ENCODE measurements around the gene KAT8. TPM values are rescaled to one million over a fixed set of nuclear protein-coding genes. Genes with fewer than 3 reads are reported as not detected.

The KAT8 gene
- total and polyA plus RNA-seq, 2 of the 13 experiments (the other 11 are each of a cell fraction or from before 2014, with no cell fraction given), result 79.0 to 84.2 TPM

GRCh38 chr16:31074814-31075183 is 42.7 kb upstream of the KAT8 start (continued):
- TF ChIP-seq, protein P1, sequence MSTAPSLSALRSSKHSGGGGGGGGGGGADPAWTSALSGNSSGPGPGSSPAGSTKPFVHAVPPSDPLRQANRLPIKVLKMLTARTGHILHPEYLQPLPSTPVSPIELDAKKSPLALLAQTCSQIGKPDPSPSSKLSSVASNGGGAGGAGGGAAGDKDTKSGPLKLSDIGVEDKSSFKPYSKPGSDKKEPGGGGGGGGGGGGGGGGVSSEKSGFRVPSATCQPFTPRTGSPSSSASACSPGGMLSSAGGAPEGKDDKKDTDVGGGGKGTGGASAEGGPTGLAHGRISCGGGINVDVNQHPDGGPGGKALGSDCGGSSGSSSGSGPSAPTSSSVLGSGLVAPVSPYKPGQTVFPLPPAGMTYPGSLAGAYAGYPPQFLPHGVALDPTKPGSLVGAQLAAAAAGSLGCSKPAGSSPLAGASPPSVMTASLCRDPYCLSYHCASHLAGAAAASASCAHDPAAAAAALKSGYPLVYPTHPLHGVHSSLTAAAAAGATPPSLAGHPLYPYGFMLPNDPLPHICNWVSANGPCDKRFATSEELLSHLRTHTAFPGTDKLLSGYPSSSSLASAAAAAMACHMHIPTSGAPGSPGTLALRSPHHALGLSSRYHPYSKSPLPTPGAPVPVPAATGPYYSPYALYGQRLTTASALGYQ (CRISPR knock-in tag; IDR thresholded peaks at IDR 0.05), result 0 out of 2 replicates have a peak, but pooled peaks have one; percentile 1
- TF ChIP-seq ATF1 (CRISPR knock-in tag; IDR thresholded peaks at IDR 0.05) (no peak), KDM6A (CRISPR knock-in tag; IDR thresholded peaks at IDR 0.05; ENCODE audit: low read depth) (no peak)

DNA sequence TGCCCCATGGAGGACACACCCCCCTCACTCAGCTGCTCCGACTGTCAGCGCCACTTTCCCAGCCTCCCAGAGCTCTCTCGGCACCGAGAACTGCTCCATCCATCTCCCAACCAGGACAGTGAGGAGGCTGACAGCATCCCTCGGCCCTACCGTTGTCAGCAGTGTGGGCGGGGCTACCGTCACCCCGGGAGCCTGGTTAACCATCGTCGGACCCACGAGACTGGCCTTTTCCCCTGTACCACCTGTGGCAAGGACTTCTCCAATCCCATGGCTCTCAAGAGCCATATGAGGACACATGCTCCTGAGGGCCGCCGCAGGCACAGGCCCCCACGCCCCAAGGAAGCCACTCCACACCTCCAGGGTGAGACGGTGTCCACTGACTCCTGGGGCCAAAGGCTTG is 41.1 kb upstream of the KAT8 start:
- no TSS peak for BruUV-seq (replicated peaks)
- no peak for DNase-seq (ENCODE audit: low spot score)
- no peak overlapping the region for H3K4me3 ChIP-seq (replicated peaks in 1 of 3; ENCODE audit: insufficient read depth in 1 of 3, low read depth in 2 of 3, low read length in 3 of 3)
- no peak overlapping the region for H3K27ac ChIP-seq (ENCODE audit: extremely low read length, insufficient read depth, low read length)
- in situ Hi-C loops (cut with HindIII; ENCODE audit: extremely low pct_ligation_motif_present, low pct_unique_long_range_greater_than_20kb), result no loop called here
- no peak for ATAC-seq
- H3K4me2 ChIP-seq (ENCODE audit: low read depth, low read length), result no peak overlapping the region
- H3K9ac ChIP-seq (ENCODE audit: insufficient read depth, low read depth, low read length), result peak overlapping the region; percentile 2; the same call in 1 of the 2 replicates
- no peaks in the 10 kb centered on the region; a peak in 1 of 5 replicates for H3K27me3 ChIP-seq (ENCODE audit: control insufficient read depth in 1 of 2, insufficient read depth in 2 of 2, low read length in 2 of 2)
- H3K9me3 ChIP-seq (ENCODE audit: low read length), result no peaks in the 10 kb centered on the region
- H4K20me1 ChIP-seq (ENCODE audit: insufficient read depth, low read length), result no peaks in the 10 kb centered on the region
- no peak overlapping the region for H2AFZ ChIP-seq (ENCODE audit: low read length)
- H3K4me1 ChIP-seq (ENCODE audit: insufficient read depth, low read length), result peaks cover 19% of the 10 kb centered on the region
- intact Hi-C loops (cut with micrococcal nuclease; ENCODE audit: unreplicated experiment), result no loop called here
- H3K79me2 ChIP-seq (ENCODE audit: insufficient read depth, low read length), result peaks cover 37% of the 10 kb centered on the region
- no peak for FAIRE-seq
- 85% methylated on average over 16 of the region's 16 CpGs for WGBS (ENCODE audit: low lambda C conversion rate)
- POLR2A ChIA-PET, result interaction anchor here (0.9 to 1.4 kb wide), 2 partner anchors 17 to 41 kb away, joined by 4 to 5 read pairs; partner anchors contain the start of gene KAT8
- CTCF ChIA-PET (ENCODE audit: low intra/inter-chr PET ratio, low total read pairs), result no interaction called here
- peaks cover 27 to 44% of the 10 kb centered on the region in 2 experiments; a peak in 4 of 5 replicates for H3K36me3 ChIP-seq (replicated peaks in 1 of 2; ENCODE audit: control insufficient read depth in 1 of 2, insufficient read depth in 2 of 2, low read length in 2 of 2)
- TF ChIP-seq, protein P2, sequence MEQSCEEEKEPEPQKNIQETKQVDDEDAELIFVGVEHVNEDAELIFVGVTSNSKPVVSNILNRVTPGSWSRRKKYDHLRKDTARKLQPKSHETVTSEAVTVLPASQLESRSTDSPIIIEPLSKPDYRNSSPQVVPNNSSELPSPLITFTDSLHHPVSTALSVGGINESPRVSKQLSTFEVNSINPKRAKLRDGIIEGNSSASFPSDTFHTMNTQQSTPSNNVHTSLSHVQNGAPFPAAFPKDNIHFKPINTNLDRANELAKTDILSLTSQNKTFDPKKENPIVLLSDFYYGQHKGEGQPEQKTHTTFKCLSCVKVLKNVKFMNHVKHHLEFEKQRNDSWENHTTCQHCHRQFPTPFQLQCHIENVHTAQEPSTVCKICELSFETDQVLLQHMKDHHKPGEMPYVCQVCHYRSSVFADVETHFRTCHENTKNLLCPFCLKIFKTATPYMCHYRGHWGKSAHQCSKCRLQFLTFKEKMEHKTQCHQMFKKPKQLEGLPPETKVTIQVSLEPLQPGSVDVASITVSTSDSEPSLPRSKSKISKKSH (CRISPR knock-in tag; IDR thresholded peaks at IDR 0.05; ENCODE audit: borderline replicate concordance), result 0 out of 2 replicates have a peak, but pooled peaks have one; percentile 21
- no peak for TF ChIP-seq BRD4 (CRISPR knock-in tag; IDR thresholded peaks at IDR 0.05)
- no peak for TF ChIP-seq FIP1L1 (IDR thresholded peaks at IDR 0.05; ENCODE audit: borderline replicate concordance, insufficient read depth, low read depth, low read length)
- TF ChIP-seq ELF4 (CRISPR knock-in tag; IDR thresholded peaks at IDR 0.05; ENCODE audit: borderline replicate concordance), result no peak
- no peak for TF ChIP-seq GLI4 (CRISPR knock-in tag; IDR thresholded peaks at IDR 0.05; ENCODE audit: borderline replicate concordance)
- TF ChIP-seq ZNF451 (CRISPR knock-in tag; IDR thresholded peaks at IDR 0.05), result no peak
- TF ChIP-seq PPARG (CRISPR knock-in tag; conservative IDR thresholded peaks at IDR 0.05), result no peak
- TF ChIP-seq ZNF724P (CRISPR knock-in tag; IDR thresholded peaks at IDR 0.05; ENCODE audit: borderline replicate concordance), result no peak
- no peak for TF ChIP-seq THAP8 (CRISPR knock-in tag; IDR thresholded peaks at IDR 0.05; ENCODE audit: borderline replicate concordance)
- no peak for TF ChIP-seq REXO4 (CRISPR knock-in tag; IDR thresholded peaks at IDR 0.05; ENCODE audit: borderline replicate concordance)
- TF ChIP-seq MBNL3 (CRISPR knock-in tag; conservative IDR thresholded peaks at IDR 0.05), result no peak
- no peak for TF ChIP-seq CENPBD1 (CRISPR knock-in tag; IDR thresholded peaks at IDR 0.05; ENCODE audit: borderline replicate concordance, low read depth)
- TF ChIP-seq RBFOX2 (IDR thresholded peaks at IDR 0.05; ENCODE audit: low read depth, low read length), result 0 out of 2 replicates have a peak, but pooled peaks have one; percentile 17
- TF ChIP-seq ZBTB8A (CRISPR knock-in tag; IDR thresholded peaks at IDR 0.05; ENCODE audit: borderline replicate concordance, low read depth), result no peak
- TF ChIP-seq SPEN (CRISPR knock-in tag; IDR thresholded peaks at IDR 0.05; ENCODE audit: low read depth), result no peak
- TF ChIP-seq HNRNPLL (IDR thresholded peaks at IDR 0.05; ENCODE audit: low read depth, low read length, poor library complexity, severe bottlenecking), result no peak

All from HepG2 (cell line).